Thyroid gland (tissue), 4 donors: ENCODE results near the gene EIF4E. TPM values are rescaled to one million over a fixed set of nuclear protein-coding genes. Genes with fewer than 3 reads are reported as not detected.

Source experiments
- DNase-seq, 2 donors: peaks; one replicate each; pipeline ENCODE4 v3.0.0-alpha.2; 2019
- H3K27ac ChIP-seq, 3 donors: fragments of 200-600 bp; sonication (generic); 1 replicate in 2 of 3; 2 replicates in 1 of 3; pipeline ENCODE4 v1.5.1; 2016 to 2019; ENCODE audit warnings: mild to moderate bottlenecking in 1 of 3, moderate library complexity in 1 of 3
- H3K27me3 ChIP-seq: fragments of 200-600 bp; sonication (generic); one replicate; pipeline ENCODE4 v1.5.1; 2019
- H3K36me3 ChIP-seq, 2 donors: fragments of 200-600 bp; sonication (generic); one replicate each; pipeline ENCODE4 v1.5.1; 2016 to 2019
- H3K4me1 ChIP-seq, 2 donors: fragments of 200-600 bp; sonication (generic); one replicate each; pipeline ENCODE4 v1.5.1; 2017 to 2019
- H3K4me3 ChIP-seq, 3 donors: fragments of 200-600 bp; sonication (generic); replicated peaks in 1 of 3; 1 replicate in 2 of 3; 2 replicates in 1 of 3; pipeline ENCODE4 v1.5.1; 2016; ENCODE audit warnings: mild to moderate bottlenecking in 1 of 3
- H3K9me3 ChIP-seq: fragments of 200-600 bp; sonication (generic); one replicate; pipeline ENCODE4 v1.5.1; 2017
- CTCF ChIP-seq, 6 experiments: fragments of 200-600 bp in 3 of 6; fragments of 450-650 bp in 3 of 6; sonication (generic) in 3 of 6; IDR thresholded peaks; one replicate each; pipeline ENCODE4 v1.5.1; 2016 to 2019; ENCODE audit warnings: antibody characterized with exemption in 6 of 6, mild to moderate bottlenecking in 2 of 6, inconsistent platforms in 1 of 6, moderate library complexity in 1 of 6
- POLR2A ChIP-seq, 2 donors: fragments of 450-650 bp; IDR thresholded peaks; one replicate each; pipeline ENCODE4 v1.6.1; 2017; ENCODE audit warnings: antibody characterized with exemption in 2 of 2, mild to moderate bottlenecking in 2 of 2, moderate library complexity in 1 of 2
- WGBS, 2 donors: methylation state at CpG; one replicate each; pipeline ENCODE4 v1.1.5; 2017; 5-methylcytosine and 5-hydroxymethylcytosine counted together
- intact Hi-C: fragments of 100-400 bp; cut with DNase I; formaldehyde crosslinking; loops from one replicate; pipeline ENCODE4 v1.15.1; 2023
- total RNA-seq, 4 donors: library from RNA; depleted of rRNA; stranded (reverse); fragments of >200 nt; gene quantifications; one replicate each; pipeline ENCODE4 v1.2.3, GENCODE V29; 2016

EIF4E gene
- total RNA-seq, 4 donors from 2014 or later: 86.5 to 149 (median 128) TPM

GRCh38 chr4:98967786-98968329 is 38.9 kb upstream of the EIF4E start:
- no peak for TF ChIP-seq CTCF (IDR thresholded peaks at IDR 0.05)
- TF ChIP-seq POLR2A (IDR thresholded peaks at IDR 0.05): no peak
- H3K27me3 ChIP-seq: no peaks in the 10 kb centered on the region
- intact Hi-C loops: no loop called here
- H3K4me1 ChIP-seq: no peaks in the 10 kb centered on the region
- no peak for DNase-seq
- H3K36me3 ChIP-seq: no peaks in the 10 kb centered on the region
- 89 to 90% methylated on average over 3 of the region's 3 CpGs for WGBS, 2 donors
- H3K9me3 ChIP-seq: no peaks in the 10 kb centered on the region
- no peak overlapping the region for H3K4me3 ChIP-seq
- H3K27ac ChIP-seq: no peak overlapping the region

GRCh38 chr4:98966926-98967325 is 38.0 kb upstream of the EIF4E start:
- Histone ChIP-seq H3K4me1 (no peaks in the 10 kb centered on the region), H3K36me3 (no peaks in the 10 kb centered on the region), H3K27me3 (no peaks in the 10 kb centered on the region), H3K27ac (no peak overlapping the region), H3K9me3 (no peaks in the 10 kb centered on the region), H3K4me3 (no peak overlapping the region)
- no peak for DNase-seq
- no peak for TF ChIP-seq POLR2A (IDR thresholded peaks at IDR 0.05)
- no peak for TF ChIP-seq CTCF (IDR thresholded peaks at IDR 0.05)
- intact Hi-C loops: no loop called here
- WGBS, 2 donors: 91 to 92% methylated on average over 3 of the region's 3 CpGs

DNA sequence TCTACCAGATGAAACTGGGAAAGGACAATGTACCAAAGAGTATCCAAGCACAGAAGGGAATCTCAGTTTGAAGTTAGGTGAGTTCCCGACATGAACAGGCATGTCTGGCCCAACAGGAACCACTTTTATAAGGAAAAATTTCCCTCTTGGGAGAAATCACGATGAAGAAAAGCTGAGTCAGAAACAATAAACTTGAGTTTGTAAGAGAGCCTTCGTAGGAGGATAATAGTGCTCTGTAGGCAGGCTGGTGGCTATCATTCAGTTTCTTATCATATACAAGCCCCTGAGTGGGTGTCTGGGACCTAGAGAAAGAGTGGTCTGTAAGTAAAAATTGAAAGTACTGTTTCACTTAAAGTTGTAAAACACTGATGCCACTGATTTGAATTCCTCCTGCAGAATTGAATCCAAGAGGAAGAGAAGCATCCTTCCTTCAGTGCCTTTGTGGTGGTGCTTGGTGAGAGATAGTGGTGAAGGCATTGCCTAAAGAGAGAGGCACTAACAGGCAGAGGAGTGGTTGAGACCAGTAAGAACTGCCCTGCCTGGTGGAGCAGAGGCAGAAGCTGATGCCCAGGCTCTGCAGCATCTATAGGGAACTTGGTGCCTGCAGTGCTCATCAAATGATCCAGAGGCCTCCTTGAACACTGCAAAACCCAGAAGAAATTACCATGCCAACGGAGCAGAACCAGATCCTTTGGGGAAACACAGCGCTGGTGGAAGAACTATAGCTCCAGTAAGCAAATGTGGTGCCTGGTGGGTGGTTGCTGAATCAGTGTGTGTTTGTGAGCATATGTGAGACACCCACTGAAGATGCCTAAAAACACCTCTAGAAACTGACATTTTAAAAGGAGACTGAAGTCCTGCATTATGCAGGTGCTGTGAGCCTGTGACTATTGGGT is 34.9 kb upstream of the EIF4E start:
- no peak overlapping the region for H3K4me3 ChIP-seq
- WGBS, 2 donors: 75 to 77% methylated on average over 5 of the region's 5 CpGs
- DNase-seq: no peak
- intact Hi-C loops: no loop called here
- TF ChIP-seq POLR2A (IDR thresholded peaks at IDR 0.05) (no peak), CTCF (IDR thresholded peaks at IDR 0.05) (no peak)
- no peaks in the 10 kb centered on the region for H3K4me1 ChIP-seq
- no peaks in the 10 kb centered on the region for H3K27me3 ChIP-seq
- H3K9me3 ChIP-seq: no peaks in the 10 kb centered on the region
- H3K27ac ChIP-seq: no peak overlapping the region
- no peaks in the 10 kb centered on the region for H3K36me3 ChIP-seq

DNA sequence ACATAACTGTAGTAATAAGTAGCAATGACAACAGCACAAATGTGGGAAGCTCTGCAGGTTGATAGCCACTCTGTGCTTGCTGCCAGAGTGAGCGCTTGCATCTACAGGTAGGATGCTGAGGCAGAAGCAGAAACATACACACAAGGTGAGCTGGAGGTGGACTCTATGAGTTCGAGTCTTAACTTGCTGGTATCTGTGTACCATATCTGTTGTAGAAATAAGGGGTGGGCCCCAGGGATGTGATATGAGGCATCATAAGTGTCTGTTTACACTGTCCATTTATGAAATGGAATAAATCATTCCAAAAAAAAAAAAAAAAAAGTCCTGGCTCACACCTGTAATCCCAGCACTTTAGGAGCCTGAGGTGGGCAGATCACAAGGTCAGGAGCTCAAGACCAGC is 32.8 kb upstream of the EIF4E start:
- TF ChIP-seq CTCF (IDR thresholded peaks at IDR 0.05) (no peak), POLR2A (IDR thresholded peaks at IDR 0.05) (no peak)
- 90 to 97% methylated on average over 2 of the region's 2 CpGs for WGBS, 2 donors
- Histone ChIP-seq H3K36me3 (no peaks in the 10 kb centered on the region), H3K4me1 (no peaks in the 10 kb centered on the region), H3K4me3 (no peak overlapping the region), H3K27ac (no peak overlapping the region), H3K9me3 (no peaks in the 10 kb centered on the region), H3K27me3 (no peaks in the 10 kb centered on the region)
- intact Hi-C loops: no loop called here
- DNase-seq: no peak

- 92 to 93% methylated on average over 2 of the region's 2 CpGs for WGBS, 2 donors
- no peak for TF ChIP-seq CTCF (IDR thresholded peaks at IDR 0.05)
- TF ChIP-seq POLR2A (IDR thresholded peaks at IDR 0.05): no peak
- Histone ChIP-seq H3K36me3 (no peaks in the 10 kb centered on the region), H3K4me3 (no peak overlapping the region), H3K27me3 (no peaks in the 10 kb centered on the region), H3K27ac (no peak overlapping the region), H3K9me3 (no peaks in the 10 kb centered on the region), H3K4me1 (no peaks in the 10 kb centered on the region)
- no peak for DNase-seq
- intact Hi-C loops: no loop called here
Measured at GRCh38 chr4:98959411-98959810, 30.5 kb upstream of the EIF4E start.
